H9 (cell line): ENCODE results near the gene ENOX2. TPM values are rescaled to one million over a fixed set of nuclear protein-coding genes. Genes with fewer than 3 reads are reported as not detected.

Experiments
- DNase-seq: peaks from one replicate; pipeline ENCODE4 v3.0.0-alpha.2; 2017
- H2AFZ ChIP-seq: one replicate; pipeline ENCODE4 v1.6.1; 2013; ENCODE audit warnings: mild to moderate bottlenecking, low read length, control low read depth, moderate library complexity
- H2AK5ac ChIP-seq: 2 replicates; pipeline ENCODE4 v1.6.1; 2013; ENCODE audit warnings: low read length, control low read depth, mixed read lengths; ENCODE audit not compliant: insufficient read length
- H2BK120ac ChIP-seq: one replicate; pipeline ENCODE4 v1.6.1; 2013; ENCODE audit warnings: low read depth, mild to moderate bottlenecking, low read length, control low read depth, inconsistent platforms; ENCODE audit not compliant: poor library complexity, severe bottlenecking
- H2BK12ac ChIP-seq: 2 replicates; pipeline ENCODE4 v1.6.1; 2013; ENCODE audit warnings: low read length, control low read depth, mixed read lengths, low read depth; ENCODE audit not compliant: insufficient read length
- H2BK15ac ChIP-seq: 2 replicates; pipeline ENCODE4 v1.6.1; 2013; ENCODE audit warnings: low read depth, low read length, control low read depth
- H2BK20ac ChIP-seq: one replicate; pipeline ENCODE4 v1.6.1; 2013; ENCODE audit warnings: low read depth, mild to moderate bottlenecking, low read length, control low read depth, inconsistent platforms; ENCODE audit not compliant: poor library complexity, severe bottlenecking
- H2BK5ac ChIP-seq: 2 replicates; pipeline ENCODE4 v1.6.1; 2013; ENCODE audit warnings: low read length, control low read depth, mixed read lengths; ENCODE audit not compliant: insufficient read length
- H3K14ac ChIP-seq: 2 replicates; pipeline ENCODE4 v1.6.1; 2013; ENCODE audit warnings: low read length, control low read depth; ENCODE audit not compliant: insufficient read depth
- H3K18ac ChIP-seq: 2 replicates; pipeline ENCODE4 v1.6.1; 2013; ENCODE audit warnings: low read depth, mild to moderate bottlenecking, mixed read lengths, low read length, control low read depth; ENCODE audit not compliant: insufficient read length
- H3K23ac ChIP-seq: 2 replicates; pipeline ENCODE4 v1.6.1; 2013; ENCODE audit warnings: low read length, control low read depth, mixed read lengths, low read depth; ENCODE audit not compliant: insufficient read length
- H3K23me2 ChIP-seq: 2 replicates; pipeline ENCODE4 v1.6.1; 2013; ENCODE audit warnings: low read depth, mild to moderate bottlenecking, mixed read lengths, low read length, control low read depth; ENCODE audit not compliant: insufficient read length, poor library complexity, severe bottlenecking
- H3K27ac ChIP-seq: 2 replicates; pipeline ENCODE4 v1.5.1; 2013; ENCODE audit warnings: low read length, control low read depth, mixed read lengths, low read depth; ENCODE audit not compliant: insufficient read length
- H3K27me3 ChIP-seq: 2 replicates; pipeline ENCODE4 v1.6.1; 2013; ENCODE audit warnings: low read length, control low read depth, inconsistent platforms; ENCODE audit not compliant: insufficient read depth
- H3K4ac ChIP-seq: 2 replicates; pipeline ENCODE4 v1.6.1; 2013; ENCODE audit warnings: low read depth, mild to moderate bottlenecking, control low read depth, inconsistent platforms, low read length, moderate library complexity
- H3K4me1 ChIP-seq: 2 replicates; pipeline ENCODE4 v1.6.1; 2013; ENCODE audit warnings: low read length, control low read depth, inconsistent platforms; ENCODE audit not compliant: insufficient read depth
- H3K4me2 ChIP-seq: 2 replicates; pipeline ENCODE4 v1.6.1; 2013; ENCODE audit warnings: low read length, control low read depth, mixed read lengths; ENCODE audit not compliant: insufficient read length, insufficient read depth
- H3K56ac ChIP-seq: 2 replicates; pipeline ENCODE4 v1.6.1; 2013; ENCODE audit warnings: low read depth, mild to moderate bottlenecking, mixed read lengths, low read length, control low read depth; ENCODE audit not compliant: insufficient read length
- H3K79me1 ChIP-seq: 2 replicates; pipeline ENCODE4 v1.6.1; 2013; ENCODE audit warnings: low read depth, mild to moderate bottlenecking, moderate library complexity, low read length, control low read depth, inconsistent platforms; ENCODE audit not compliant: insufficient read depth, poor library complexity, severe bottlenecking
- H3K79me2 ChIP-seq: 2 replicates; pipeline ENCODE4 v1.6.1; 2013; ENCODE audit warnings: low read length, control low read depth, inconsistent platforms; ENCODE audit not compliant: insufficient read depth
- H3K9ac ChIP-seq: 2 replicates; pipeline ENCODE4 v1.6.1; 2013; ENCODE audit warnings: low read length, control low read depth, mixed read lengths; ENCODE audit not compliant: insufficient read length; ENCODE audit errors: extremely low read depth
- H3K9me3 ChIP-seq: one replicate; pipeline ENCODE4 v1.6.1; 2013; ENCODE audit warnings: low read depth, low read length, inconsistent platforms; ENCODE audit not compliant: control insufficient read depth
- H3T11ph ChIP-seq: one replicate; pipeline ENCODE4 v1.6.1; 2013; ENCODE audit warnings: mild to moderate bottlenecking, low read length, control low read depth, inconsistent platforms
- H4K20me1 ChIP-seq: one replicate; pipeline ENCODE4 v1.6.1; 2013; ENCODE audit not compliant: control insufficient read depth, insufficient read length, insufficient read depth
- H4K5ac ChIP-seq: 2 replicates; pipeline ENCODE4 v1.6.1; 2013; ENCODE audit warnings: low read depth, mild to moderate bottlenecking, mixed read lengths, low read length, control low read depth; ENCODE audit not compliant: insufficient read length
- H4K8ac ChIP-seq: replicated peaks from 2 replicates; pipeline ENCODE4 v1.6.1; 2013; ENCODE audit warnings: low read length, control low read depth, mixed read lengths, low read depth; ENCODE audit not compliant: insufficient read length
- H4K91ac ChIP-seq: 2 replicates; pipeline ENCODE4 v1.6.1; 2013; ENCODE audit warnings: low read depth, mild to moderate bottlenecking, moderate library complexity, mixed read lengths, low read length, control low read depth; ENCODE audit not compliant: insufficient read length
- H3K27ac Mint-ChIP-seq, 3 experiments: 2 replicates in 2 of 3; 3 replicates in 1 of 3; pipeline ENCODE4 v1.8.0; 2020 to 2021; ENCODE audit warnings: mixed read lengths in 3 of 3, mild to moderate bottlenecking in 1 of 3, moderate library complexity in 1 of 3
- H3K27me3 Mint-ChIP-seq: 2 replicates; pipeline ENCODE4 v1.8.0; 2021; ENCODE audit warnings: low read depth, mild to moderate bottlenecking, moderate library complexity, mixed read lengths
- H3K36me3 Mint-ChIP-seq, 3 experiments: 2 replicates in 2 of 3; 3 replicates in 1 of 3; pipeline ENCODE4 v1.8.0; 2020 to 2021; ENCODE audit warnings: low read depth in 3 of 3, mixed read lengths in 3 of 3; ENCODE audit not compliant: insufficient read depth in 1 of 3
- H3K4me1 Mint-ChIP-seq, 2 experiments: 2 replicates each; pipeline ENCODE4 v1.8.0; 2020; ENCODE audit warnings: mixed read lengths in 2 of 2
- H3K4me3 Mint-ChIP-seq, 2 experiments: 2 replicates in 1 of 2; 3 replicates in 1 of 2; pipeline ENCODE4 v1.8.0; 2020 to 2021; ENCODE audit warnings: mild to moderate bottlenecking in 2 of 2, mixed read lengths in 2 of 2, moderate library complexity in 1 of 2
- H3K9me3 Mint-ChIP-seq, 2 experiments: 2 replicates in 1 of 2; 3 replicates in 1 of 2; pipeline ENCODE4 v1.8.0; 2020; ENCODE audit warnings: mild to moderate bottlenecking in 2 of 2, mixed read lengths in 2 of 2, moderate library complexity in 1 of 2
- WGBS: extraction: QIAGEN DNeasy Blood & Tissue Kit; methylation state at CpG from one replicate; pipeline ENCODE4 v1.1.7; 2013; ENCODE audit warnings: missing lambda C conversion rate, low lambda C conversion rate, mixed read lengths; ENCODE audit not compliant: insufficient read length; ENCODE audit errors: extremely low coverage; 5-methylcytosine and 5-hydroxymethylcytosine counted together
- total RNA-seq: library from RNA; stranded (reverse); gene quantifications from 2 replicates; pipeline ENCODE4 v1.2.1, GENCODE V29; 2021
- TF ChIP-seq, protein P1 (sequence below): fragments of 200-600 bp; sonication (generic); conservative IDR thresholded peaks from 3 replicates; pipeline ENCODE4 v1.8.0; 2021; ENCODE audit warnings: antibody characterized with exemption, mild to moderate bottlenecking

Gene ENOX2
- total RNA-seq, 1 experiment from 2014 or later: 17.7 TPM

DNA sequence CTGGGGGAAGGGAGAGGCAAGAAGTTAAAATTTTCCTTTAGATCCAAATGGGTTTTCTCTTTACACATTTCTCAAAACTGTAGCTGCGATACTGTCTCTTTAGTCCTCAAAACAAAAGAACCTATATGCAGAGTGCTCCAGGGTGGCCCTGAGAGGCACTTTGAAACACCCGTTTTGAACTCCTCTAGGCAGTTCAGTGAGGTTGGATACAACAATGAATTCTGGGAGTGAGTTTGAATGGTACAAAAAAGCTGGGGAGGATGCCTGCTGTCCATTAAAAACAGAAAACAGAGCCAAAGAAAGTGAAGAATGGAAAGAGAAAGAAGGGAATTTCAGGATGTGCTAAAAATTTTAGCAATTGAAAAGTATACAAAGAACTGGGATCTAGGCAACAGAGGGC is 23.1 kb downstream of the ENOX2 start:
- no peak overlapping the region for H3T11ph ChIP-seq
- no peaks in the 10 kb centered on the region for H3K9me3 ChIP-seq
- H3K23ac ChIP-seq: no peak overlapping the region
- H4K8ac ChIP-seq: no peak overlapping the region
- Mint-ChIP-seq H3K36me3 (peaks cover 0 to 8% (median 0%) of the 10 kb centered on the region in 3 experiments; a peak in 4 of 7 replicates), H3K27ac (peak overlapping the region in 2 of 3 experiments; percentile 36 to 83; a peak in 4 of 7 replicates), H3K4me1 (peaks cover 18 to 19% of the 10 kb centered on the region in 2 experiments), H3K27me3 (no peaks in the 10 kb centered on the region), H3K4me3 (no peak overlapping the region; a peak in 1 of 5 replicates), H3K9me3 (peaks cover 0 to 2% of the 10 kb centered on the region in 2 experiments; a peak in 2 of 5 replicates)
- H2AFZ ChIP-seq: no peak overlapping the region
- no peak overlapping the region for H3K18ac ChIP-seq
- no peak overlapping the region for H2BK15ac ChIP-seq
- H3K14ac ChIP-seq: no peak overlapping the region
- H3K9ac ChIP-seq: no peak overlapping the region
- no peak for DNase-seq
- no peaks in the 10 kb centered on the region for H3K79me1 ChIP-seq
- no peak overlapping the region for H2BK5ac ChIP-seq
- no peaks in the 10 kb centered on the region for H4K20me1 ChIP-seq
- TF ChIP-seq, protein P1, sequence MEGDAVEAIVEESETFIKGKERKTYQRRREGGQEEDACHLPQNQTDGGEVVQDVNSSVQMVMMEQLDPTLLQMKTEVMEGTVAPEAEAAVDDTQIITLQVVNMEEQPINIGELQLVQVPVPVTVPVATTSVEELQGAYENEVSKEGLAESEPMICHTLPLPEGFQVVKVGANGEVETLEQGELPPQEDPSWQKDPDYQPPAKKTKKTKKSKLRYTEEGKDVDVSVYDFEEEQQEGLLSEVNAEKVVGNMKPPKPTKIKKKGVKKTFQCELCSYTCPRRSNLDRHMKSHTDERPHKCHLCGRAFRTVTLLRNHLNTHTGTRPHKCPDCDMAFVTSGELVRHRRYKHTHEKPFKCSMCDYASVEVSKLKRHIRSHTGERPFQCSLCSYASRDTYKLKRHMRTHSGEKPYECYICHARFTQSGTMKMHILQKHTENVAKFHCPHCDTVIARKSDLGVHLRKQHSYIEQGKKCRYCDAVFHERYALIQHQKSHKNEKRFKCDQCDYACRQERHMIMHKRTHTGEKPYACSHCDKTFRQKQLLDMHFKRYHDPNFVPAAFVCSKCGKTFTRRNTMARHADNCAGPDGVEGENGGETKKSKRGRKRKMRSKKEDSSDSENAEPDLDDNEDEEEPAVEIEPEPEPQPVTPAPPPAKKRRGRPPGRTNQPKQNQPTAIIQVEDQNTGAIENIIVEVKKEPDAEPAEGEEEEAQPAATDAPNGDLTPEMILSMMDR: no peak
- peak overlapping the region; percentile 12 for H3K4me2 ChIP-seq
- no peak overlapping the region for H3K56ac ChIP-seq
- no peaks in the 10 kb centered on the region for H3K27me3 ChIP-seq
- H4K5ac ChIP-seq: no peak overlapping the region
- H3K79me2 ChIP-seq: no peaks in the 10 kb centered on the region; the same call in 1 of the 2 replicates
- no peak overlapping the region for H2AK5ac ChIP-seq
- no peak overlapping the region for H3K27ac ChIP-seq
- no CpG with 5 or more reads among the region's 2 CpGs for WGBS
- H2BK20ac ChIP-seq: no peak overlapping the region
- H3K4me1 ChIP-seq: no peaks in the 10 kb centered on the region
- H3K4ac ChIP-seq: no peak overlapping the region
- no peaks in the 10 kb centered on the region for H3K23me2 ChIP-seq
- H2BK12ac ChIP-seq: no peak overlapping the region
- H2BK120ac ChIP-seq: no peak overlapping the region
- no peak overlapping the region for H4K91ac ChIP-seq
